Measurements from ENCODE around the gene MOAP1.

- TF ChIP-seq ZNF274 (IDR thresholded peaks at IDR 0.05; ENCODE audit: low read depth, low read length) = no peak
- no peak for TF ChIP-seq YY1 (IDR thresholded peaks at IDR 0.05; ENCODE audit: insufficient read depth, insufficient read length)
- no peak for TF ChIP-seq SUZ12 (IDR thresholded peaks at IDR 0.05; ENCODE audit: extremely low read depth, insufficient read depth, insufficient read length)
These were observed 29.9 kb upstream of the MOAP1 start for GRCh38 chr14:93214598-93214997.

All from NT2/D1 (cell line).